Tibial artery (tissue), 4 donors: Measurements from ENCODE around the gene C10orf120.

Experiments used
- DNase-seq, 2 donors: peaks; one replicate each; pipeline ENCODE4 v3.0.0-alpha.2; 2019
- H3K27ac ChIP-seq, 2 donors: fragments of 200-600 bp; sonication (generic) in 1 of 2; 1 replicate in 1 of 2; 2 replicates in 1 of 2; pipeline ENCODE4 v1.5.1; 2018 to 2019; ENCODE audit warnings: mild to moderate bottlenecking in 1 of 2
- H3K27me3 ChIP-seq, 2 donors: fragments of 200-600 bp; sonication (generic) in 1 of 2; one replicate each; pipeline versions ENCODE4 v1.5.1 to v1.6.0; 2016 to 2019
- H3K36me3 ChIP-seq, 3 donors: fragments of 200-600 bp; sonication (generic) in 2 of 3; one replicate each; pipeline ENCODE4 v1.5.1; 2016 to 2019; ENCODE audit warnings: mild to moderate bottlenecking in 2 of 3
- H3K4me1 ChIP-seq, 4 donors: fragments of 200-600 bp; sonication (generic) in 2 of 4; 1 replicate in 3 of 4; 2 replicates in 1 of 4; pipeline ENCODE4 v1.5.1; 2016 to 2019
- H3K4me3 ChIP-seq, 2 donors: fragments of 200-600 bp; sonication (generic) in 1 of 2; 1 replicate in 1 of 2; 2 replicates in 1 of 2; pipeline ENCODE4 v1.5.1; 2018 to 2019; ENCODE audit warnings: mild to moderate bottlenecking in 2 of 2
- H3K9me3 ChIP-seq, 3 donors: fragments of 200-600 bp; sonication (generic) in 1 of 3; one replicate each; pipeline ENCODE4 v1.5.1; 2016 to 2019
- CTCF ChIP-seq, 2 experiments: fragments of 200-600 bp in 1 of 2; fragments of 450-650 bp in 1 of 2; IDR thresholded peaks; one replicate each; pipeline ENCODE4 v1.5.1; 2017 to 2019; ENCODE audit warnings: antibody characterized with exemption in 2 of 2, mild to moderate bottlenecking in 1 of 2, moderate library complexity in 1 of 2
- intact Hi-C: fragments of 100-400 bp; cut with DNase I; formaldehyde crosslinking; loops from one replicate; pipeline ENCODE4 v1.15.0; 2023; ENCODE audit warnings: low total_unique reads

The C10orf120 gene

GRCh38 chr10:122696687-122697086 is 3.0 kb downstream of the C10orf120 start:
- H3K36me3 ChIP-seq: no peaks in the 10 kb centered on the region
- H3K4me1 ChIP-seq: no peaks in the 10 kb centered on the region
- intact Hi-C loops: no loop called here
- H3K27ac ChIP-seq: no peak overlapping the region
- no peak for TF ChIP-seq CTCF (IDR thresholded peaks at IDR 0.05)
- no peak for DNase-seq
- H3K9me3 ChIP-seq: no peaks in the 10 kb centered on the region
- no peaks in the 10 kb centered on the region for H3K27me3 ChIP-seq
- no peak overlapping the region for H3K4me3 ChIP-seq

GRCh38 chr10:122692744-122693143 is 6.9 kb downstream of the C10orf120 start:
- H3K27ac ChIP-seq: no peak overlapping the region
- intact Hi-C loops: no loop called here
- peaks cover 0 to 19% (median 13%) of the 10 kb centered on the region in 4 donors for H3K4me1 ChIP-seq
- H3K36me3 ChIP-seq: no peaks in the 10 kb centered on the region
- DNase-seq: no peak
- no peaks in the 10 kb centered on the region for H3K27me3 ChIP-seq
- H3K4me3 ChIP-seq: no peak overlapping the region
- no peaks in the 10 kb centered on the region for H3K9me3 ChIP-seq
- TF ChIP-seq CTCF (IDR thresholded peaks at IDR 0.05): no peak

GRCh38 chr10:122689146-122689820 is 10.4 kb downstream of the C10orf120 start:
- Histone ChIP-seq H3K4me3 (no peak overlapping the region), H3K36me3 (no peaks in the 10 kb centered on the region), H3K4me1 (peaks cover 0 to 19% (median 13%) of the 10 kb centered on the region in 4 donors), H3K27ac (peak overlapping the region; percentile 3 to 43), H3K27me3 (no peaks in the 10 kb centered on the region), H3K9me3 (no peaks in the 10 kb centered on the region)
- TF ChIP-seq CTCF (IDR thresholded peaks at IDR 0.05): no peak
- intact Hi-C loops: no loop called here
- no peak for DNase-seq

GRCh38 chr10:122688293-122688989 is 11.2 kb downstream of the C10orf120 start:
- H3K4me3 ChIP-seq: no peak overlapping the region
- no peaks in the 10 kb centered on the region for H3K36me3 ChIP-seq
- no peaks in the 10 kb centered on the region for H3K27me3 ChIP-seq
- intact Hi-C loops: no loop called here
- no peaks in the 10 kb centered on the region for H3K9me3 ChIP-seq
- H3K27ac ChIP-seq: peak overlapping the region; percentile 3 to 29
- peak in 1 of 2 donors; percentile 60 for DNase-seq
- peaks cover 0 to 19% (median 13%) of the 10 kb centered on the region in 4 donors for H3K4me1 ChIP-seq
- no peak for TF ChIP-seq CTCF (IDR thresholded peaks at IDR 0.05)

- Histone ChIP-seq H3K36me3 (no peaks in the 10 kb centered on the region), H3K4me1 (peaks cover 0 to 4% (median 0%) of the 10 kb centered on the region in 4 donors), H3K27ac (no peak overlapping the region), H3K9me3 (no peaks in the 10 kb centered on the region), H3K27me3 (no peaks in the 10 kb centered on the region), H3K4me3 (no peak overlapping the region)
- no peak for DNase-seq
- intact Hi-C loops: no loop called here
- TF ChIP-seq CTCF (IDR thresholded peaks at IDR 0.05): no peak
These were observed 17.1 kb downstream of the C10orf120 start for GRCh38 chr10:122682522-122682921.
